Measurements from ENCODE around the gene AKR1B15.
"Not testable (repeated sequence)": the region's sequence is repeated elsewhere in the genome, so short reads cannot be mapped to it uniquely, and the experiment has no call there.

AKR1B15 gene

GRCh38 chr7:134548877-134549276, at the start of gene AKR1B15:
Gene AKR1B15, plus strand, starts transcription at chr7:134549110. Its CDS starts 15,510 bp downstream, at chr7:134564620.
- DNase-seq (ENCODE audit: low read depth in 2 of 2) = no peak

- DNase-seq (ENCODE audit: low read depth in 2 of 2) = no peak
Observed at GRCh38 chr7:134500406-134500805, 48.5 kb upstream of the AKR1B15 start.

GRCh38 chr7:134500982-134501381, 47.9 kb upstream of the AKR1B15 start:
- no peak for DNase-seq (ENCODE audit: low read depth in 2 of 2)

- no peak for DNase-seq (ENCODE audit: low read depth in 2 of 2)
Observed at GRCh38 chr7:134502463-134503371, 46.2 kb upstream of the AKR1B15 start.

- no peak for DNase-seq (ENCODE audit: low read depth in 2 of 2)
Observed at GRCh38 chr7:134504660-134505164, 44.2 kb upstream of the AKR1B15 start.

- no peak for DNase-seq (ENCODE audit: low read depth in 2 of 2)
Observed at GRCh38 chr7:134505856-134506255, 43.1 kb upstream of the AKR1B15 start.

GRCh38 chr7:134509010-134509409, 39.9 kb upstream of the AKR1B15 start:
- DNase-seq (ENCODE audit: low read depth in 2 of 2) = no peak

- no peak for DNase-seq (ENCODE audit: low read depth in 2 of 2)
Observed at GRCh38 chr7:134510646-134511045, 38.3 kb upstream of the AKR1B15 start.

GRCh38 chr7:134512271-134512670, 36.6 kb upstream of the AKR1B15 start:
- DNase-seq (ENCODE audit: low read depth in 2 of 2) = no peak

- peak in 1 of 2 experiments; percentile 15 for DNase-seq (ENCODE audit: low read depth in 2 of 2)
Observed at GRCh38 chr7:134513169-134513752, 35.6 kb upstream of the AKR1B15 start.

GRCh38 chr7:134514106-134514505, 34.8 kb upstream of the AKR1B15 start:
- no peak for DNase-seq (ENCODE audit: low read depth in 2 of 2)

GRCh38 chr7:134514663-134515062, 34.2 kb upstream of the AKR1B15 start:
- no peak for DNase-seq (ENCODE audit: low read depth in 2 of 2)

GRCh38 chr7:134515569-134516468, 33.1 kb upstream of the AKR1B15 start:
- DNase-seq (ENCODE audit: low read depth in 2 of 2) = no peak

- no peak for DNase-seq (ENCODE audit: low read depth in 2 of 2)
Observed at GRCh38 chr7:134520130-134520529, 28.8 kb upstream of the AKR1B15 start.

GRCh38 chr7:134522601-134523000, 26.3 kb upstream of the AKR1B15 start:
- DNase-seq (ENCODE audit: low read depth in 2 of 2) = no peak

GRCh38 chr7:134525449-134525848, 23.5 kb upstream of the AKR1B15 start:
- not testable (repeated sequence) for DNase-seq (ENCODE audit: low read depth in 2 of 2)

- not testable (repeated sequence) for DNase-seq (ENCODE audit: low read depth in 2 of 2)
Observed at GRCh38 chr7:134526552-134527248, 22.2 kb upstream of the AKR1B15 start.

GRCh38 chr7:134527979-134528371, 20.9 kb upstream of the AKR1B15 start:
- no peak for DNase-seq (ENCODE audit: low read depth in 2 of 2)

- no peak for DNase-seq (ENCODE audit: low read depth in 2 of 2)
Observed at GRCh38 chr7:134528749-134529148, 20.2 kb upstream of the AKR1B15 start.

GRCh38 chr7:134530460-134530859, 18.4 kb upstream of the AKR1B15 start:
- no peak for DNase-seq (ENCODE audit: low read depth in 2 of 2)

All from stimulated activated CD4-positive, alpha-beta T cell treated with anti-CD3 and anti-CD28 coated beads, Interleukin-12 subunit alpha, Interleukin-12 subunit beta, amount 100 ng/mL, for 24 hours (primary cell).